ENCODE results near the gene ERG28.

ERG28 gene

GRCh38 chr14:75660238-75660629, 442 bp downstream of the ERG28 start:
- in situ Hi-C loops (cut with MboI; ENCODE audit: low sequenced_read_pairs) = no loop called here

DNA sequence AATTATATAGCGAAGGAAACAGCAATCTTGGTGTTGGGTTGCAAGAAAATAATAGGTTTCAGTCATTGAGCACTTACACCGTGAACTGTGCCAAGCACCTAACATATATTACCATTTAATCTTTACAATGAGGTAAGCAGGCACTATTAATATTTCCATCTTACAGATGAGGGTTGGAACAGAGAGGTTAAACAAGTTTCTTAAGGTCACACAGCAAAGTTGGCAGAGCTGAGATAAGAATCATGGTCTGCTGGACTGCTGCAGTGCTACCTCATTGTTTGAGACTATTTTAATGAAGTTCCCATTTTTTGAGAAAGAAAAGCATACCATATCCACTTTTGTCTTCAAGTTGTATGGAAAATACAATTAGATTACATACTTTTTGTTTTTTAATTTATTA, 1.7 kb downstream of the ERG28 start:
- in situ Hi-C loops (cut with MboI; ENCODE audit: low sequenced_read_pairs) = no loop called here

DNA sequence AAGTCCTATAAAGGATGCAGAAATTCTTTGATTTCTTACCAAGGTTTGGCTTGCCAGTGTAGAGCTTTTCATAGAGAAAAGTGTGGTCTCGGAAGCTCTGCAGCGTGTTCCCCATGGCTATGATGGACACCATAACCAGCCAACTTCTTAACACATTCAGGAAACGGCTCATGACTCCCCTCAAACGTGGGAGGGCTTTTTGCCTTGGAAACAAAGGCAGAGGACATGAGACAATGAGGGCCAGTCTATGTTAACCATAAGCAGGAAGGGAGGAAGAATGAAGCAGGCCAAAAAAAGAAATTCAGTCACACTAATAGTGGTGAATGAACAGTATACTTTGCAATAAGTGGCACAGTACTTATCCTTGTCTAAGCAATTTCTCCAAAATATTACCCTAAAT, 3.3 kb downstream of the ERG28 start:
- in situ Hi-C loops (cut with MboI; ENCODE audit: low sequenced_read_pairs) = no loop called here

- in situ Hi-C loops (cut with MboI; ENCODE audit: low sequenced_read_pairs) = no loop called here
Observed at GRCh38 chr14:75655235-75655634, 5.4 kb downstream of the ERG28 start.

GRCh38 chr14:75654127-75654732, 6.4 kb downstream of the ERG28 start:
- in situ Hi-C loops (cut with MboI; ENCODE audit: low sequenced_read_pairs) = no loop called here

- in situ Hi-C loops (cut with MboI; ENCODE audit: low sequenced_read_pairs) = no loop called here
Observed at GRCh38 chr14:75653563-75653962, 7.1 kb downstream of the ERG28 start.

GRCh38 chr14:75650253-75651058, 10.2 kb downstream of the ERG28 start:
- in situ Hi-C loops (cut with MboI; ENCODE audit: low sequenced_read_pairs) = no loop called here

DNA sequence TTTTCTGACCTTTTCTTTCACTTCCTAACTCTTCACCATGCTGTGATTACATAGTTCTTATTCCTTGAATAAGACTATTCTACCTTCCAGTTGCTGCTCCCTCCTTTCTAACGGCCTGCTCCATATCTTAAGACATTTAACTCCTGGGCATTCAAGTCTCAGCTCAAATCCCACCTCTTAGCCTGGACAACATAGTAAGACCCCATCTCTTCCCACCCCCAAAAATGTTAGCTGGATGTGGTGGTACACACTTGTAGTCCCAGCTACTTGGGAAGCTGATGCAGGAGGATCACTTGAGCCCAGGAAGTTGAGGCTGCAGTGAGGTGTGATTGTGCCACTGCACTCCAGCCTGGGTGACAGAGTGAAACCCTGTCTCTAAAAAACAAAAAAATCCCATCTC, 10.9 kb downstream of the ERG28 start:
- in situ Hi-C loops (cut with MboI; ENCODE audit: low sequenced_read_pairs) = no loop called here

GRCh38 chr14:75649337-75649736, 11.3 kb downstream of the ERG28 start:
- in situ Hi-C loops (cut with MboI; ENCODE audit: low sequenced_read_pairs) = no loop called here

DNA sequence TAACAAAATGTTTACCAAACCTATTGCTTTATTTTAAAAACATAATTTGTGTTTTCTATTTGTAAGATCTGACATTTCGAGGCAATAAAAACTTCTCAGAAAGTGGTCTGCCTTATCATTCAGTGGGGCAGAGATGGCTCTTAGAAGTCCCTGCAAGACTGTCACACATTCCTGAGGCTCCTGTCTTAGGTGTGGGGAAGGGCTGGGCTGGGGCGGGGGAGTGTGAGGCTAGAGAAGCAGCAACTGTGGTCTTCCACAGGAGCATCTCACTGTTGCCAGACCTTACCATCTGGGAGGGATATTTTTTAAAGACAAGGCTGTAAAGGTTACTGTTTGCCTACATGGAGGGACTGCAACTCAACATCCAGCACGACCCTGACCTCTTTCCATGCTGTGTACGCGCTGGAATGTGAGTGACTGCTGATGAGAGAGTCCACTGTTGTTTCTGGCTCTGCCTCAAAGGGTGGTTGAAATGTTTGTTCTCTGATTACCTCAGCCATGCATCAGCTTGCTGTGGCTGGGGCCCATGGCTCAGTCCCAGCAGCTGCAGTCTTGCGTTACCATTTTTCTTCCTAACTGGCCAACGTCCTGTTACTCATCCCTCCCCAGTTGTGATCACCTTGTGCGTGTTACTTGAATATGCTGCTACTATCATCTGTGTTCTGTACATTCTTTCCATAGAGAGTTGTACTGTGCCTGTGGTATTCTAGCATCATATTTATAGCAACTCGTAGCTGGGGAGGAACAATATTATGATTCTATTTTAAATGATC, 12.4 kb downstream of the ERG28 start:
- in situ Hi-C loops (cut with MboI; ENCODE audit: low sequenced_read_pairs) = no loop called here

GRCh38 chr14:75647640-75648039, 13.0 kb downstream of the ERG28 start:
- in situ Hi-C loops (cut with MboI; ENCODE audit: low sequenced_read_pairs) = no loop called here

DNA sequence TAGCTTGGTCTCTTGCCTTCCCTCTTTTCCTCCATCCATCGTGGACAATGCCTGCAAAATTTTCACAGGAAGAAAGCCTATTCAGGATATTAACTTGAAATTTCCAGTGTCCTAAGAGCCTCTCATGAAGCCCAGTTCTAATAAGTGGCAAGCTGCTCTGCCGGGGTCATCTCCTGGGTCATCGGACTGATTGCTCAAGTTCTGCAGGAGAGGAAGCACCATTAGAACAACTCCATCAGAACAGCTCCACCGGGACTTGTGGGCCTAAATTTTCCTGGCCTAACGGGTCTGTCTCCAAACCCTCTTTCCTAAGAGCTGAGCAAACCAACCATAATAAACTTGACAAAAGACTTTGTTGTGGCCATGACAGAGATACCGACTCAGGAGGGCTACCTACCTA, 13.9 kb downstream of the ERG28 start:
- in situ Hi-C loops (cut with MboI; ENCODE audit: low sequenced_read_pairs) = no loop called here

GRCh38 chr14:75645056-75645455, 15.6 kb downstream of the ERG28 start:
- in situ Hi-C loops (cut with MboI; ENCODE audit: low sequenced_read_pairs) = no loop called here

DNA sequence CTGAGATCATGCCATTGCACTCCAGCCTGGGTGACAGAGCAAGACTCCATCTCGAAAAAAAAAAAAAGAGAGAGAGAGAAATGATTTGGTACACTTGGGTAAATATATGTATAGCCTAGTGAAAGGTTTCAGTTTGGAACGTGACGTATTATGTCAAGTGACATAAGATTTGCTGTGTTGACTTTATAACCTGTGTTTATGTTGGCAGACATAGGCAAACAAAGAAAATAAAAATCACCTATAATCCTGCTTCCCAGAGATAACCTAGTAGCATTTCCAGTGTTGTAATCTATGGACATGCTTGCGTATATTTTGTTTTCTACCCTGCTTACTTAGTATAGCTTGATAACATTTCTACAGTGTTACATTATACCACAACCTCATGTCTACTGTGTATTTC, 16.7 kb downstream of the ERG28 start:
- in situ Hi-C loops (cut with MboI; ENCODE audit: low sequenced_read_pairs) = no loop called here

GRCh38 chr14:75640876-75641275, 19.8 kb downstream of the ERG28 start:
- in situ Hi-C loops (cut with MboI; ENCODE audit: low sequenced_read_pairs) = no loop called here

GRCh38 chr14:75636100-75636692, 24.5 kb downstream of the ERG28 start:
- in situ Hi-C loops (cut with MboI; ENCODE audit: low sequenced_read_pairs) = no loop called here

- in situ Hi-C loops (cut with MboI; ENCODE audit: low sequenced_read_pairs) = no loop called here
Observed at GRCh38 chr14:75634848-75635247, 25.8 kb downstream of the ERG28 start.

GRCh38 chr14:75631453-75631831, 29.2 kb downstream of the ERG28 start:
- in situ Hi-C loops (cut with MboI; ENCODE audit: low sequenced_read_pairs) = no loop called here

DNA sequence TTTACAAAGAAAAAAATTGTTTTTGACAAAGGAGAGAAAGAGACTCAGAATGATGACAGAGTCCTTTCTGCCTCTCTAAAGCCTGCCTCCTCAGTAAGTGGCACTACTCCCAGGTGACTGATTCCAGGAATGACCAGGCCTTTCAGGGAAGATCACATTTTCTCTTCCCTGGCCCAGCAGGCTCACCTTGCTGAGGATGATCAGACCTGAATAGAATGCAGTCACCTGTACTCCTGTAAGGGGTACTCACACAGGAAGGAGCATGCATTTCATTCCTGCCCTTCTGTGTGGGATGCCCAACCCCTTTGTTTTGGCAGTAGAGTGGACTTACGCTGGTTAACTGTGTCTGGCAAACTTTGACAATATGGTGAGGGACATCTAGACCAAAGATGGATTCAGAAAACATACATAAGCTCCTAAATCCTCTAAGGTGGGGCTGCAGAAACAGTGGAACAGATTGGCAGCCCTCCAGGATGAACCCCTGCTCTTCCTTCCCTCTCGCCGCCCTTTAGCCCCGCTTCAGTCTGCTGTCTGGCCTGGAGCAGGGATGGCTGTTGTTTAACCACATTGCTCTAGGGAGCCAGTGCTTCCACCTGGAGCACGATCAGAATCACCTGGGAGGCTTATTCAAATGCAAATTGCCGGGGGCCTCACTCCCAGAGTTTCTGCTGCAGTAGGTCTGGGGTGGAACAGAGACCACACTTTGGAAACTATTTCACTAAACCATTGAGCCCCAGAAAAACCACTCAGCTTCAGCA, 29.8 kb downstream of the ERG28 start:
- in situ Hi-C loops (cut with MboI; ENCODE audit: low sequenced_read_pairs) = no loop called here

DNA sequence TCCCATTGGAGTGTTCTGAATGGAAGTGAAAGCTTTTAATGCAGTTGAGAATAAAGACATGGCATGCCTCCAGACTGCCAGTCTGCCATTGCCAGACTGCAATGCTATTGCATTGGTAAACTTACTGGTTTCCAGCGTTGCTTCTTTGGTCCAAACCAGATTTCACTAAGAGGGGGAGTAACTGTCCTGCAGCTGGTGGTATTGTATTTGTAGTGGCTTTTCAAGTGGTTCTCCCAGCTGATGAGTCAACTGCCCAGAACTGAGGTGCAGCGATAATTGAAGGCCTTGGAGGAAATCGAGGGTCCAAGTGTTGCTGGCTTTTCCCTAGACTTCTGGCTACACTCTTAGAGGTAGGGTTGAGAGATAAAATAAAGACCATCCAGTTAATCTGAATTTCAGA, 31.9 kb downstream of the ERG28 start:
- in situ Hi-C loops (cut with MboI; ENCODE audit: low sequenced_read_pairs) = no loop called here

DNA sequence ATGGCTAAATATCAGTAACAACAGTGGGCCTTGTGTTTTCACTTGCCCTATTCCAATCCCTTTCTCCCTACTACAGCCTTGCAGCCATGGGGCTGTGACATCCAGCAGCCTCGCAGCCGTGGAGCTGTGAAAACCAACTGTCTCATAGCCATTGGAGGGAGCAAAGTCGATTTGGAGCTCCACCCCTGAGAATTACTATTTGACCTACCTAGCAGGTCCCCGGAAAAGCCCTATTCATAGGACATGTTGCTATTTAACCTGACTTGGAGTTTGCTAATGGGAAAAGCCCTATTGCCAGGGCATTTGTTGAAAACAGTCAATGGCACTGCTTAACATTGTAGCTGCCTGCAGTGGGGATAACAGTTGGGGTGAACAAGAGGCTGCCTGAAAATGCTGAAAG, 33.3 kb downstream of the ERG28 start:
- in situ Hi-C loops (cut with MboI; ENCODE audit: low sequenced_read_pairs) = no loop called here
